ENCODE results near the gene UVRAG.

- TF ChIP-seq, protein P1, sequence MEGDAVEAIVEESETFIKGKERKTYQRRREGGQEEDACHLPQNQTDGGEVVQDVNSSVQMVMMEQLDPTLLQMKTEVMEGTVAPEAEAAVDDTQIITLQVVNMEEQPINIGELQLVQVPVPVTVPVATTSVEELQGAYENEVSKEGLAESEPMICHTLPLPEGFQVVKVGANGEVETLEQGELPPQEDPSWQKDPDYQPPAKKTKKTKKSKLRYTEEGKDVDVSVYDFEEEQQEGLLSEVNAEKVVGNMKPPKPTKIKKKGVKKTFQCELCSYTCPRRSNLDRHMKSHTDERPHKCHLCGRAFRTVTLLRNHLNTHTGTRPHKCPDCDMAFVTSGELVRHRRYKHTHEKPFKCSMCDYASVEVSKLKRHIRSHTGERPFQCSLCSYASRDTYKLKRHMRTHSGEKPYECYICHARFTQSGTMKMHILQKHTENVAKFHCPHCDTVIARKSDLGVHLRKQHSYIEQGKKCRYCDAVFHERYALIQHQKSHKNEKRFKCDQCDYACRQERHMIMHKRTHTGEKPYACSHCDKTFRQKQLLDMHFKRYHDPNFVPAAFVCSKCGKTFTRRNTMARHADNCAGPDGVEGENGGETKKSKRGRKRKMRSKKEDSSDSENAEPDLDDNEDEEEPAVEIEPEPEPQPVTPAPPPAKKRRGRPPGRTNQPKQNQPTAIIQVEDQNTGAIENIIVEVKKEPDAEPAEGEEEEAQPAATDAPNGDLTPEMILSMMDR (IDR thresholded peaks at IDR 0.05): no peak
- TF ChIP-seq POLR2A (IDR thresholded peaks at IDR 0.05): no peak
- no peak for TF ChIP-seq EP300 (IDR thresholded peaks at IDR 0.05)
These were observed 190.7 kb downstream of the UVRAG start for GRCh38 chr11:76005756-76006155.

Data from tibial nerve (tissue), 4 donors.